Mucosa of stomach (tissue), 1 donor: ENCODE measurements around the gene ADARB2.

Experiments
- H3K27me3 ChIP-seq: one replicate; pipeline ENCODE4 v1.7.0; 2013; ENCODE audit warnings: mild to moderate bottlenecking, low read length; ENCODE audit not compliant: control insufficient read depth, insufficient read depth
- H3K36me3 ChIP-seq: one replicate; pipeline ENCODE4 v1.7.0; 2013; ENCODE audit warnings: low read length; ENCODE audit not compliant: control insufficient read depth, insufficient read depth
- H3K4me1 ChIP-seq: one replicate; pipeline ENCODE4 v1.7.0; 2013; ENCODE audit warnings: mild to moderate bottlenecking, low read length; ENCODE audit not compliant: control insufficient read depth, insufficient read depth
- H3K4me3 ChIP-seq: one replicate; pipeline ENCODE4 v1.7.0; 2013; ENCODE audit warnings: low read length
- H3K9ac ChIP-seq: one replicate; pipeline ENCODE4 v1.7.0; 2013; ENCODE audit warnings: mild to moderate bottlenecking, low read length, moderate library complexity
- H3K9me3 ChIP-seq: one replicate; pipeline ENCODE4 v1.7.0; 2013; ENCODE audit warnings: mild to moderate bottlenecking, low read length, moderate library complexity; ENCODE audit not compliant: control insufficient read depth
- donor health status: Pancreatic carcinoma.

The ADARB2 gene

DNA sequence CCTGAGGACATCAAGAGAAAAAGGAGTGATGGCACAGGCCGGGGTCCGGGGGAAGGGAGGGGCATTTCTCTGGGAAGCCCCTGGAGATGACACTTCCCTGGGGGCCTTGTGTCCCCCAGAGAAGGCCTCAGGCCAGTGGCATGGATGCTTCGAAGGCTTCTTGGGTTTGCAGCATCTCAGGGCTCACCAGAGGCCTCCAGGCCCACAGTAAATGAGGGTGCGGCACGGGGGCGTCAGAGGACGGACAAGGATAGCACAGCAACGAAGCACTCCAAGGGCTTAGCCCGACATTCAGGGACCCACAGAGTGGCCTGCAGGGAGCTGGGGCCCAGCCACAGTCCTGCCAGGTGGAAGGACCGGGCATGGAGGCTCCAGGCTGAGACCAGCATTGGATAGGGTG, 71.6 kb downstream of the ADARB2 start:
- H3K9me3 ChIP-seq, result no peaks in the 10 kb centered on the region
- no peak overlapping the region for H3K4me3 ChIP-seq
- no peaks in the 10 kb centered on the region for H3K4me1 ChIP-seq
- H3K36me3 ChIP-seq, result no peaks in the 10 kb centered on the region
- peaks cover 4% of the 10 kb centered on the region for H3K27me3 ChIP-seq
- H3K9ac ChIP-seq, result no peak overlapping the region

DNA sequence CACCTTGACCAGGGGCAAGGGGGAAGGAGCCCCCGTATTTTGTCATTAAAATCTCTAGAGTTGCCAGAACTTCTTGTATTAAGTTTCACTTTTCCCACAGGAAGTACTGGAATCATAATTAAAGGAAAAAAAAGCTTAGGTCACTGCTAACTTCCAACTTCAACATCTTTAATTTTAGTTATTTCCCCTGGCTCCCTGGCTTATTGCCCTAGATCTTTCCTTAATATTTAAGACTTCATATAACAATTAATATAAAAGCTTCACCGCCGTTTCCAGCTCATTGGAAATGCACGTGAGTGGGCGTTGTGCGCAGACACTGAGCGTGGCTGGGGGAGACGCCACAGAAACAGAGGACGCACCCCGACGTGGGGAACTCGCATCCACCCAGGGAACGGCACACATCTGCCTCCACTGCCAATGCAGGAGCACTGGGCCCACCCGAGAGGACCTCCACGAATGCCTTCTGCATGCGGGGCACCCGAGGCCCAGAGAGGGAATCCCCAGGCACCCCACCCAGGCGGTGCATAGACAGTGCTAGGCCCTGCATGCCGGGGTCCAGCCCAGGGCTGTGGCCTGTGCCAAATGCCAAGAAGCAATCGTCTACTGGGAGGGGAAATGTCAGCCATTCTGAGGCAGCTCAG, 72.2 kb downstream of the ADARB2 start:
- Histone ChIP-seq H3K4me3 (no peak overlapping the region), H3K9me3 (no peaks in the 10 kb centered on the region), H3K36me3 (no peaks in the 10 kb centered on the region), H3K4me1 (no peaks in the 10 kb centered on the region), H3K9ac (no peak overlapping the region), H3K27me3 (peaks cover 4% of the 10 kb centered on the region)

DNA sequence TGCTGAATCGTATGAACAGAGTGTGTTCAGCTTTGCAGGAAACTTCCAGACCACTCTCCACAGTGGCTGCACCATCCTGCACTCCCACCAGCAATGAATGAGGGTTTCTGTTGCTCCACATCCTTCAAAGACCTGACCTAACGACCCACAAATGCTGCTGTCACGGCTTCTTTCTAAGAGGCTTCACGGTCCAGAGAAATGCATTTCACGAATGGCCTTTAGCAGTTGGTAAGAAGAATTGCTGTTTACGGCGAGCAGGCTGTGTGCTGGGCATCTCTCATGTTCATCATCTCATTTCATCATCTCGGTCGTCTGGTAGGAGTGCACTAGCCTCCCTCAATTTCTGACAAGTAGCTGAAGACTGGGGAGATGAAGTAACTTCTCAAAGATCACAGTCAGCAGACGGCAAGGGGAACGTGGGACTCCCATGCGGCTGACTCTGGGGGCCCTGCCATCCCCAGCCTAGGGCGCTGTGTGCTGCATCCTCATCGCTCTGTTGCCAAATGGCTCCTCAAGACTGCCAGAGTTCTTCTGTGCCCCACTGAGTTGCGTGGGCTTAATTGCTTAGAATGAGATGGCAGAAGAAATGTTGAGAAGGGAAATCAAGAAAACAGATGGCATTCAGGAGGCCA, 72.9 kb downstream of the ADARB2 start:
- Histone ChIP-seq H3K27me3 (peaks cover 4% of the 10 kb centered on the region), H3K9me3 (no peaks in the 10 kb centered on the region), H3K36me3 (no peaks in the 10 kb centered on the region), H3K9ac (no peak overlapping the region), H3K4me3 (no peak overlapping the region), H3K4me1 (no peaks in the 10 kb centered on the region)

DNA sequence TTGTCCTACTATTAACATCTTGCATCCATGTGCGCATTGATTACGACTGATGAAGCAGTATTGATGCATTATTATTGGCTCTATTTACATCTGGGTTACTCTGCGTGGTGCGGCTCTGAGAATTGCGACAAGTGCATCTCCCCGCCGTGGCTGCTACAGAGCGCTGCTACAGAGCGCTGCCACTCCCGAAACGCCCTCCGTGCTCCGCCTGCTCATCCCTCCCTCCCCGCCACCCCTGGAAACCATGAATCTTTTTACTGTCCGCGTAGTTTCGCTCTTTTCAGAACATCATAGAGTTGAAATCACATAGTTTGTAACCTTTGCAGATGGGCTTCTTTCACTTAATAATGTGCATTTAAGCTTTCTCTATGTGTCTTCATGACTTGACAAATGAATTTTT, 74.1 kb downstream of the ADARB2 start:
- H3K4me3 ChIP-seq, result no peak overlapping the region
- no peak overlapping the region for H3K9ac ChIP-seq
- H3K9me3 ChIP-seq, result no peaks in the 10 kb centered on the region
- H3K27me3 ChIP-seq, result peaks cover 4% of the 10 kb centered on the region
- H3K36me3 ChIP-seq, result no peaks in the 10 kb centered on the region
- no peaks in the 10 kb centered on the region for H3K4me1 ChIP-seq

DNA sequence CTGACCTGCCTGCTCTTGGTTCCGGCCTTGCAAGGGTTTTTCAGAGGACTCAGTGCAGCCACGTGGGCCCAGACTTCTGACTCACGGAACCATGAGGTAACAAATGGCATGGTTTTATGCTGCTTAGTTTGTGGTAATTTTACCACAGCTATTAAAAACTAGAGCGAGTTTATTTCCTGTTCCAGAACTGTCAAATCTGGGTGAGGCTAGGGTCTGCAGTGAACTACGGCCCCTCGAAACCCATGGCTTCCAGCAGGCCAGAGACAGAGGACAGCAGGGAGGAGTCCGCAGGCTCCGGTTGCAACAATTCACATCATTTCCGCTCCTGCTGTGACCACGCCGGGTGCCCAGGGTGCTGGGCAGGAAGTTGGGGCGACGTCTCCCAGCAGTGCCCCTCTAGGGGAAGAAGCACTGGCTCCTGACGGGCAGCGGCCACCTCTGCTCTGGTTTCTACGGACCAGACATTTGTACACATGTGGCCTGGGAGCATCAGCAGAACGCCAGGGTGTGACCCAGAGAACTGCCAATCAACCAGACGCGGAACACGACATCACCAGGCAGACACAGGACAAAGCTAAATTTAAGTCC, 74.8 kb downstream of the ADARB2 start:
- Histone ChIP-seq H3K9me3 (no peaks in the 10 kb centered on the region), H3K4me3 (no peak overlapping the region), H3K4me1 (no peaks in the 10 kb centered on the region), H3K9ac (no peak overlapping the region), H3K36me3 (no peaks in the 10 kb centered on the region), H3K27me3 (peaks cover 4% of the 10 kb centered on the region)

DNA sequence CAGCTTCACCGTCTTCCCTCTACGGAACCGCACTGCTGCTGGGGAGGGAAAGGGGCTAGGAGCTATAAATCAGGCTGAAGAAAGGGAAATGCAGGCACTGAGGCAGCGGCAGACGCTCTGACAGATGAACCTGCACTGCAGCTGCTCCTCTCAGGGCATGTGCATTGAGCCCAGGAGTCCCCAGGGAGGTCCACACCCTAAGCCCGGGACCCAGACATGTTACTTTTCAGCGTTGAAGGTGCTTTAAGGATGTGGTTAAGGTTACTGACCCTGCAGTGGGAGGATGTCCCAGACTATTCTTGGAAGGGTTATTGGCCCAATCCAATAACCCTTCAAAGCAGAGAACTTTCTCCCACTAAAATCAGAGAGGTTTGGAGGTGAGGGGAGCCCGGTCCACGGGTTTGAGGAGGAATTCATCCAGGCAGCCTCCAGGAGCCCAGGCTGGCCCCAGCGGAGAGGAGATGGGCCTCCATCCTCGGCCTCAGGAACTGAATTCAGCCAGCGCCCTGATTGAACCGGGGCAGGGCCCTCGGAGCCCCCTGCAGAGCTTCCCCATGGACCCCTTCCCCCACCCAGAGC, 75.4 kb downstream of the ADARB2 start:
- H3K36me3 ChIP-seq, result no peaks in the 10 kb centered on the region
- no peaks in the 10 kb centered on the region for H3K4me1 ChIP-seq
- H3K27me3 ChIP-seq, result peaks cover 4% of the 10 kb centered on the region
- H3K9me3 ChIP-seq, result no peaks in the 10 kb centered on the region
- no peak overlapping the region for H3K9ac ChIP-seq
- H3K4me3 ChIP-seq, result no peak overlapping the region

DNA sequence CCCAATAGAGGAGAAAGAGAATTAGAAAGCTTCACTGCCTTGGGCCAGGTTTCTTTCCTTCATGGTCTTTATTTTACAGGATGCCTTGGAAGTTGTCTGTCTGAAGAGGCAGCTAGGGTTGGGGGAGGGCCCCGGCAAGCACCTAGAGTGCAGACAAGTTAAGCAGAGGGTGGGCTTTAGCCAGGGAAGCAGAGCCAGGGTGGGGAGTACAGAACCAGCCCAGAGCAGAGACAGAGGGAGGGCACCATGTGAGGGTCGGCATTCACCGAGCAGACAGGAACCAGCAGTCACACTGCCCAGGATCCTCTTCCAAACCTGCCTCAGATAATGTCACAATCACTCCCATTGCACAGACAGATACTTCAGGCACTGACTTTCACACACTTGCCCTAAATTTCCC, 75.9 kb downstream of the ADARB2 start:
- Histone ChIP-seq H3K9ac (no peak overlapping the region), H3K36me3 (no peaks in the 10 kb centered on the region), H3K4me3 (no peak overlapping the region), H3K9me3 (no peaks in the 10 kb centered on the region), H3K4me1 (no peaks in the 10 kb centered on the region), H3K27me3 (peaks cover 4% of the 10 kb centered on the region)

DNA sequence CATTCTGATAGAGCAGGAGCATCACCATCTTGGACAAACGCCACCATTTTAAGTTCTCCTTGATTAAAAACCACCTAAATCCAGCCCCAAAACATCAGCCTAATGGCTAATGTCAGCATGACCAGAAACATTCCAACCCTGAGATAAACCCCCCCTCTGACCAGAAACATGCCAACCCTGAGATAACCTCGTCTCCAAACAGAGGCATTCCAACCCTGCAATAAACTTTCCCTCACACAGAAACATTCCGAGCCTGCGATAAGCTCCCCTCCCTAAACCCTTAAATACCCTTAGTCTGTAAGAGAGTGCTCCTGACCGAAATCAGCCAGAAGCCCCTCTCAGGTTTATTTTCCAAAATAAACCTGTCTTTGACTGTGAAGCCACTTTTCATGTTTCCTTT, 76.5 kb downstream of the ADARB2 start:
- Histone ChIP-seq H3K4me1 (no peaks in the 10 kb centered on the region), H3K9me3 (no peaks in the 10 kb centered on the region), H3K4me3 (no peak overlapping the region), H3K9ac (no peak overlapping the region), H3K36me3 (no peaks in the 10 kb centered on the region), H3K27me3 (peaks cover 4% of the 10 kb centered on the region)

DNA sequence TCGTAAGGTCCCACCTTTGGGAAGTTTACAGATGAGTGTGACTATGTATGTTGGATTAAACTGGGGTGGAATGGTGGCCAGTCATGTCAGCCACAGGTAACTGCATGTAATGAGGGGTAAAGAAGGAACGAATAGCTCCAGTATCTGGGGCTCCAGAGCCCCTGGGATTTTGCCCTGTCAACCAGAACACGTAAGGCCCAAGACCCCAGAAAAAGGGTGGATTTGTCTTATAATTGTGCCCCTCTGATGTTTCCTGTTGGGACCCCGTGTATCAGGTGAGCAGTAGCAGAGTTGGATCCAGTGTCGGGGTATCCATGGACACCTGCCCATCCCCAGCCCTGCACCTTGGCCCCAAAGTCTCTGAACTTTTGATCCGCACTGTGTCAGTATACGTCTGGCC, 76.9 kb downstream of the ADARB2 start:
- H3K9me3 ChIP-seq, result no peaks in the 10 kb centered on the region
- no peaks in the 10 kb centered on the region for H3K4me1 ChIP-seq
- H3K36me3 ChIP-seq, result no peaks in the 10 kb centered on the region
- H3K4me3 ChIP-seq, result no peak overlapping the region
- H3K9ac ChIP-seq, result no peak overlapping the region
- H3K27me3 ChIP-seq, result peaks cover 4% of the 10 kb centered on the region

DNA sequence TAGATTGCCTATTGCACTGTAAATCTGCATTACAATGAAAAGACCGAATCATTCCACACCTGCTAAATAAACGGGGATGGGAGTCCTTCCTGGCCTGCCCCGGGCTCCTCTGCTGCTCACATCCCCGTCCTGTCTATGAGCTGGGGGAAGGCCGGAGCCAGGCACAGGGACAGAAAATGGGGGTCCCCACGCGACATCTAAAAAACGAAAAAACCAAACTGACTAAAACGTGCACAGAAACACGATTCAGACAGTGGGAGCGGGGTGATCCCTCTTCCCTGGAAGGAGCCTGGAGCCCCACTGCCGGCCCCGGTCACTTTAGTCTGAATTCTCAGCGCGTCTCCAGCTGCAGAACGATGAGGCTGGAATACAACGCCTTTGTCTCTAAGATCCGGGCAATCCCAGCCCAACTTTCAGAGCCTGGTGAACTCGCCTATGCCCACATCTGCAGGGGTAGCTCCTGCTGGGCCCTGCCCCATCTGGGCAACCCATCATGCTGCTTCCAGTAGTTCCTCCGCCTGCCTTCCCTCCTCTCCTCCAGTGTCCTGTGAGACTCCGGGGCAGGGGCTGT, 78.0 kb downstream of the ADARB2 start:
- no peaks in the 10 kb centered on the region for H3K4me1 ChIP-seq
- peaks cover 4% of the 10 kb centered on the region for H3K27me3 ChIP-seq
- no peak overlapping the region for H3K9ac ChIP-seq
- no peaks in the 10 kb centered on the region for H3K9me3 ChIP-seq
- no peak overlapping the region for H3K4me3 ChIP-seq
- no peaks in the 10 kb centered on the region for H3K36me3 ChIP-seq

DNA sequence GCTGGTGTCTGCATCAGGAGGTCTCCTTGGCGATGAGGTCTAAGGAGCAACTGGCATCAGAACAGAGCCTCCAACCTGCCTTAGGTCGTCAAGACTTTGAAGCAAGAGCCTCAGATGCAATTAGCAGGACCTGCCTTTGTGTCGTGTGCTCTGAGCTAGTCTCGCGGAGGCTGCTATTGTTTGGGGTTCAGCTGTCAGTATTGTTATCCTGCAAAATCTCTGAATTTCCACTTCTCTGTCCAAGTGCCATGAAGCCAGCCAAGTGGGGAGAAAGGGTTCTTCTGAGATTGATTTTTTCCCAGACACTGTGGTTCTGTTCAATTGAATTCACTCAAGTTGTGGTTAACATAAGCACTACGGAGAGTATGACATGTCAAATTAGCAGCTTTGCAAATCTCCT, 78.7 kb downstream of the ADARB2 start:
- H3K9ac ChIP-seq, result no peak overlapping the region
- H3K9me3 ChIP-seq, result no peaks in the 10 kb centered on the region
- H3K4me1 ChIP-seq, result no peaks in the 10 kb centered on the region
- no peak overlapping the region for H3K4me3 ChIP-seq
- no peaks in the 10 kb centered on the region for H3K36me3 ChIP-seq
- H3K27me3 ChIP-seq, result peaks cover 4% of the 10 kb centered on the region

DNA sequence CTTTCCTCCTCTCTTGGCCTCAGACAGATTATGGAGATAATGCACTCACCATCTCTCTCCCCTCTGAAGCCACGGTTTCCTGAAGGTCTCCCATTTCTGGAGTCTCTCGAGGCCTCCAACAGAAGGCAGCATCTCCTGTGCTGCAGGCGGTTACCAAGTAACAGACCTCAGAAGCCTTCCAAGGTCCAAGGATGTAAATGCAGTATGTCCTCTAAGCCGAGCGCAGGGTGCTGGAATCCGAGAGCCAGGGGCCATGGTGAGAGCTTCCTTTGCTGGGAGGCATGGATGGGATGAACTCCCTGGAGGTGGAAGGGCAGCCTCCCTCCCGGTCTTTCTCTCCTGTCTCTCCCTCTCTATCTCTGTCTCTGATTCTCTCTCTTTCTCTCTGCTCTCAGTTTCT, 79.8 kb downstream of the ADARB2 start:
- peaks cover 4% of the 10 kb centered on the region for H3K27me3 ChIP-seq
- H3K4me3 ChIP-seq, result no peak overlapping the region
- no peak overlapping the region for H3K9ac ChIP-seq
- no peaks in the 10 kb centered on the region for H3K9me3 ChIP-seq
- no peaks in the 10 kb centered on the region for H3K4me1 ChIP-seq
- no peaks in the 10 kb centered on the region for H3K36me3 ChIP-seq
